Stimulated activated CD4-positive, alpha-beta T cell treated with anti-CD3 and anti-CD28 coated beads, Interleukin-2, amount 100 ng/mL, for 48 hours (primary cell): ENCODE results near the gene TINAGL1.

Experiments used
- DNase-seq, 2 donors: peaks; one replicate each; pipeline ENCODE4 v3.0.0-alpha.2; 2020

The TINAGL1 gene

GRCh38 chr1:31609514-31610118 lies 33.3 kb downstream of the TINAGL1 start:
- no peak for DNase-seq

DNA sequence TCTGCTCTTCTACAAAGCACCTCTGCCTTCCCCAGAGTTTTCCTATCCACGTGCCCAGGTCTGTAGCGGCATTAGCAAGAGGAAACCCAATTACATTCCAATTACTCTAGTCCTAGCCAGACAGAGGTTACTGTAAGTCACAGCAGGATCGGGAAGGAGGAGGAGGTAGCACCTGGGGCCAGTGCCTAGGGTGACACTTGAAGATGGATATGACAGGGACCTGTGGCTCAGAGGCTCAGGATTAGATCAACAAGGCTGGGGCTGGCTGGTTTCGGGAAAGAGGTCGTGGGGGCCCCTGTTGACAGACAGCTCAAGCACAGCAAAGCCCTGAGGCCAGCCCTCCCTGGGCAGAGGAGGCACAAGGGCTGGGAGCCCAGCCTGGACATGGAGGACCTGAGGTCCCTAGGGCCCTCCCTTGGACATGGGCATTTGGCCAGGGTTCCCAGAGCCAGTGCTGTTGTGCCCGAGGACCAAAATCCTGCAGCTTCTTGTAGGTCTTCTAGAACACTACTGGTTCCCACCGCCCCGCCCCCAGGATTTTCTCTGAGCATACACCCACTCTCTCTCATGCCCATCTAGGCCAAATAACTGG lies 38.2 kb downstream of the TINAGL1 start:
- no peak for DNase-seq

- no peak for DNase-seq
These were observed 39.1 kb downstream of the TINAGL1 start for GRCh38 chr1:31615414-31615813.

- DNase-seq = no peak
These were observed 39.6 kb downstream of the TINAGL1 start for GRCh38 chr1:31615939-31616338.

GRCh38 chr1:31617218-31617915 lies 41.1 kb downstream of the TINAGL1 start, which contains the start of gene HCRTR1:
HCRTR1 (plus strand) TSS chr1:31617689; CDS start chr1:31619193, 1,504 bp downstream.
- no peak for DNase-seq

GRCh38 chr1:31617916-31618746 lies 41.8 kb downstream of the TINAGL1 start:
- peak; percentile 45 to 50 for DNase-seq

GRCh38 chr1:31618916-31619846 lies 42.9 kb downstream of the TINAGL1 start:
- DNase-seq = no peak

DNA sequence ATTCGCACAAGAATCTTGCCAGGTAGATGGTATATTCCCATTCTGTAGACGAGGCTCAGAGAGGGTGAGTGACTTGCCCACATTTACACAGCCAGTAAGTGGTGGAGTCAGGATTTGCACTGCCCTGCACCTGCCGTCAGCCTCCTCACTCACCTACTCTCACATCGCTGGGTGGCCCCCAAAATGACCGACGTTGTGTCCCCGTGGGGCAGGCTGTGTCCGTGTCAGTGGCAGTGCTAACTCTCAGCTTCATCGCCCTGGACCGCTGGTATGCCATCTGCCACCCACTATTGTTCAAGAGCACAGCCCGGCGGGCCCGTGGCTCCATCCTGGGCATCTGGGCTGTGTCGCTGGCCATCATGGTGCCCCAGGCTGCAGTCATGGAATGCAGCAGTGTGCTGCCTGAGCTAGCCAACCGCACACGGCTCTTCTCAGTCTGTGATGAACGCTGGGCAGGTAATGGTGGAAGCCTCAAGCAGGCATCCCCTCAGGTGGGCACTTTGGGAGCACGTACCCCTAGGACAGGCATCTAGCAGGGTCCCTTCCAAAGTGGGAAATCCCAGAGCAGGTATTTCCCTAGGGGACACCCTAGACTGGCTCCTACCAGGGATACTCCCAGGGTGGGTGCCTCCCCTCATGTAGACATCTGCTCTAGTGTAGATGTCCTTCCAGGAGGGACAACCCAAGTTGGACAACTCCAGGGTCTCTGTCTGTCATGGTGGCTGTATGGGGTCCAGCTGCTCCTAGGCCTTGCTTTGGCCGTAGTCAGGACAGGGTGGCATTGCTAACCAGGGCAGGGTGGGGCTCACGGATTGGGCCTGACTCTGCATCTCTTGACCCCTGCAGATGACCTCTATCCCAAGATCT lies 44.5 kb downstream of the TINAGL1 start:
- no peak for DNase-seq

- no peak for DNase-seq
These were observed 45.1 kb downstream of the TINAGL1 start for GRCh38 chr1:31621498-31621820.

DNA sequence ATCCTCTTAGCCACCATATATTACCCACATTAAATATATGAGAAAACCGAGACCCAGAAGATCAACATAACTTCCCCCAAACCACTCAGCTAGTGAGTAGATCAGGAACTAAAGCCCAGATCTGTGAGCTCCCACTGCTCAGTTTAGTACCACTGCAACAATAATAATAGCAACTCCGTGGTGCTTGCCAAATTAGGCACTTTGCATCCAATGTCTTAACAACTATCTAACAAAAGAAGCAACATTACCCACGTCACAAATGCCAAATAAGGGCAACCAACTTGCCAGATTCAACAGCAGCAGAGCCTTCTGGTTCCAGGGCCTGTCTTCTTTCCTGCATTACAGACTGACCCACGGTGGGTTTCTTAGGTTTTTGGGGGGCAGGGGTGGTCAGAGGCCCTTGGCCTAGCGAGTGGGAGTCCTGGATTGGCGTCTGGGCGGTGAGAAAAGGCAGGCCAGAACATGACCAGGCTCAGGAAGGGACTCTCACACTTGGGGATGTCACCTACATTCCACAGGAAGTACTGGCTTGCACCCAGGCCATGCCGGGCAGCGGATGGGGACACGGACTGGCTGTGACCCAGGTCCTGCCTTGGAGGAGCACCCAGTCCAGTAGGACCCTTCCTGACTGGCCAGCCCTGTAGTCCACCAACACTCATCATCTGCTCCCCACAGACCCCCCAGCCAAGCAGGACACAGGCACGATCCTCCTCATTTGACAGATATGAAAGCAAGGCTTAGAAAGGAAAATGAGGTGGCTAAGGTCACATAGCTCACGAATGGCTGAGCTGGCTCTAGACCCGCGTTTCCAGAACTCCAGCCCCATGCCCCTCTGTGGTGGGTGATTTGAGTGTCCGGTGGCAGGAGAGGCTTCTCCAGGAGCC lies 45.8 kb downstream of the TINAGL1 start:
- no peak for DNase-seq

DNA sequence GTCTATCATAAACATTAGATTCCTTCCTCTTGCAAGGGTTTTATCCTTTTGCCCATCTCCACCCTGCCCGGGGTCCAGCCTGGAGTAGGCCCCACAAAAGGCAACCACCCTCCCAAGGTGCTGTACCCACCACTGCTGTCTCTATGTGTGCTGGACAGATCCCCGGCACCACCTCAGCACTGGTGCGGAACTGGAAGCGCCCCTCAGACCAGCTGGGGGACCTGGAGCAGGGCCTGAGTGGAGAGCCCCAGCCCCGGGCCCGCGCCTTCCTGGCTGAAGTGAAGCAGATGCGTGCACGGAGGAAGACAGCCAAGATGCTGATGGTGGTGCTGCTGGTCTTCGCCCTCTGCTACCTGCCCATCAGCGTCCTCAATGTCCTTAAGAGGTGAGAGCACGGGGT lies 47.0 kb downstream of the TINAGL1 start:
- no peak for DNase-seq

DNA sequence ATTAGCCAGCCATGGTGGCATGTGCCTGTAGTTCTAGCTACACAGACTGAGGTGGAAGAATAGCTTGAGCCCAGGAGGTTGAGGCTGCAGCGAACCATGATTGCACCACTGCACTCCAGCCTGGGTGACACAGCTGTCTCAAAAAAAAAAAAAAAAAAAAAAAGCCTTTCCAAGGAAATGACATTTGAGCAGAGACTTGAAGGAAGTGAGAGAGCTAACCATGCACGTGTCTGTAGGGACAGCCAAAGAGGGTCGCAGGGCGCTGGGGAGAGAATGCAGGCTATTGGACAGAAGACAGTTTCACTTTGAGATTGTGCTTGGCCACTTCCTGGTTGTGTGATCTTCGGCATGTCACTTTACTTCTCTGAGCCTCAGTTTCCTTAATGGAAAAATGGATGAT lies 48.0 kb downstream of the TINAGL1 start:
- no peak for DNase-seq

- no peak for DNase-seq
These were observed 48.6 kb downstream of the TINAGL1 start for GRCh38 chr1:31624731-31625514.

DNA sequence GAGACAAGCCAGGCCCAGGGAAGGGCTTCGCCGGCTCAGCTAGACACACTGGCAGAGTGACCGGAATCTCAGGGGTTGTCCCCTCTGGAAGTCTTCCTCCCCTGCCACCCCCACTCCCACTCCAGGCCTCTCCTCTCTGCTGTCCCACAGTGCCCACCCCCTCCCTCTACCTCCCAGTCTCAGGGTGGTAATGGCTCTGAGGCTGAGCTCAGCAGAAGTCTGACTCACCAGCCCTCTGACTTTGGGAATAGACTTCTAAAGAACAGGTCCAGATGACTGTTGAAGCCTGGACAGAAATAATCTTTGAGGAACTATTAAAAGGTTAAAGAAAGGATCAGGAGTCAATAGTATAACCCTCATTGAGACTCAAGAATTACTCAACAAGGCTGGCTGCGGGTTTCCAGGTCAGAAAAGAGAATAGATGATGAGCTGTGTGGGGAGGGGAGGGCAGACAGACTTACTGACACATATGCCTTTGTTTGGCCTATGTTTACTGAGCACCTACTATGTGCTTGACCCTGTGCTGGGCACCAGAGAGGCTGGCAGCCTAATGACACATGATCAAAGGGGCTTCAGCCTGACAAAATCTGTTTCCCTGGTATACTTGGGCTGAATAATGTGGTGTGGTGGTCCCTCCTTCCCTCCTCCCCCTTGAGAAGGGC lies 49.4 kb downstream of the TINAGL1 start:
- no peak for DNase-seq

GRCh38 chr1:31626223-31627207 lies 50.2 kb downstream of the TINAGL1 start:
- DNase-seq = no peak

GRCh38 chr1:31627301-31627929 lies 51.1 kb downstream of the TINAGL1 start:
- DNase-seq = no peak

- DNase-seq = no peak
These were observed 51.7 kb downstream of the TINAGL1 start for GRCh38 chr1:31627930-31628559.
